Measurements from ENCODE around the gene PLEKHG4B.

DNA sequence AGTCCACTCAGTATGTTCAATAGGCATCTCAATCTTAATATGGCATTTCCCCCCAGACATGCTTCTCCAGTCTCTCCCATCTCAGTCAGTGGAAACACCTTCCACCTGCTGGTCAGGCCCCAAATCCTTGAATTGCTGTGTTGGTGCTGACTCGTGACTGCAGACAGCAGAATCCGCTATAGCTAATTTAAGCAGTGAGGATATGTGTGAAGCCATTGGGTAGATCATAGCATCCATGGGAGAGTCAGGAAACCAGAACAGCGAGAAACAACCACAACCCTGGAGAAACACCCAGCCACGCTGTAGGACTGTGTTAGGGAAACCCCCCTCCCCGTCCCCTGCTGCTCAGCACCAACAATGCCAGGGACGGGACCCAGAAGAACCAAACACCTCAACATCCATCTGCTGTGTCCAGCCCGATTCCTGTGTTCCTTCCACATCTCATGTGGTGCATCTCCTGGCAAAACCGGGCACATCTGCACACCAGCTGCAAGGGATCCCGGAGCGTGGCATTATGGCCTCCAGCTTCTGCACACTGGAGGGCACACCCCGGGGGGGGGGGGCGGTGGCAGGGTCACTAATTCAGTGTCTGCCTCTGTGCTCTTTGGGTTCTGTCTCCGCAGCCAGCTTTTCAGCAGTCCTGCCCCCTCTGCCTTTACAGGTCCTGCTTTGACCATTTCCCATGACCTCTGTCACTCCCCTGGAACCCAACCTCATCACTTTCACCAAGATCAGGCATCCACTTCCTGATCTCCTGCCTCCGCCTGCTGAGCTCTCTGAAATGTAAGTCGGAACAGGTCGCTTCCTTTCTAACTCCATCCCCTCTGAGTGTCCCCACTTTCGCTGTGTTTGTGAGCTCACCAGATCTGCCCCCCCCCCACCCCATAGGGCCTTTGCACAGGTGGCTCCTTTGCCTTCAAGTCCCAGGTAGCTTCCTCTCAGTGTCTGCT, 2.4 kb upstream of the PLEKHG4B start:
- TF ChIP-seq POLR2A (IDR thresholded peaks at IDR 0.05; ENCODE audit: low read depth, low read length): no peak
- no peak for TF ChIP-seq POLR2AphosphoS5 (IDR thresholded peaks at IDR 0.05; ENCODE audit: low read depth, low read length)
- TF ChIP-seq TAF1 (IDR thresholded peaks at IDR 0.05; ENCODE audit: borderline replicate concordance, low read depth, low read length): no peak
